Stimulated activated CD8-positive, alpha-beta memory T cell treated with anti-CD3 and anti-CD28 coated beads, Interleukin-15, amount 100 ng/mL, for 48 hours (primary cell): ENCODE data around the gene DEDD2.
A peak's percentile ranks its signal among the peaks of the same experiment; 100 is the strongest.

ENCODE experiments used
- DNase-seq, 2 donors: peaks; one replicate each; pipeline ENCODE4 v3.0.0-alpha.2; 2020; ENCODE audit warnings: low read depth in 2 of 2

The DEDD2 gene

GRCh38 chr19:42199440-42200115 lies 17.9 kb downstream of the DEDD2 start:
- DNase-seq, result peak in 1 of 2 donors; percentile 59

DNA sequence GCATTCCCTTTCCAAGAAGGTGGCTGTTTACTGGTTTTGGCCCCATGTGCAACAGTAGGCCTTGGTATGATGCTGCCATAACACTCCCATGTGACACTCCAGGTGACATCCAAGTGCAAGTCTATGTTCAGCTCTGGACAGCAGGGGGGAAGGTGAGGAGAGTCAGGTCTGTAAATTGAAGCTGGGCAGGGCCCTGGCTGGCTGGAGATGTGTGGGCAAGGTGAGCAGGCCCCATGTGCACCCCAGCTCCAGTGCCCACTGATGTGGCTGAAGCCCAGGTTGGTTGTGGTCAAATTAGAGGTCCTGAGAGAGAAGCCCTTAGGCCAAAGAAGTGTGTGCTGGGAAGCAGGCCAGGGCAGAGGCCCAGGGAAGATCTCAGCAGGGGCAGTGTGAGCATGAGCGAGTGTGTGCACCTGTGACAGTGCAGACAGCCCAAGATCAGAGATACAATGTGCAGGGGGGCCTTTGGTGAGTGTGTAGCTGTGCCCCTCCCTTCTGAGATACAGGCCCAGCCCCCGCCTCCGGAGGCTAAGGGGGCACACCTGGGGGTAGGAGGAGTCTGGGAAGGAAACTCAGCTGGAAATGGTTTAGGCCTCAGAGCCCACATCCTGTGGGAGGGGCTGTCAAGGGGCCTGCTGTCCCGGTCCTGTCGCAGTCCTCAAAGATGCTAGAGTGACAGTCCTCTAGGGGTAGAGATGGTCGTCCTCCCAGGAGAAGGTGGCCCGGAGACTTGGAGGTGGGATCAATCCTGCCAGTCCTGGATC lies 18.6 kb downstream of the DEDD2 start:
- no peak for DNase-seq

GRCh38 chr19:42197375-42197817 lies 20.1 kb downstream of the DEDD2 start:
- no peak for DNase-seq

GRCh38 chr19:42196011-42197001 lies 21.2 kb downstream of the DEDD2 start:
- no peak for DNase-seq

- no peak for DNase-seq
These were observed 23.8 kb downstream of the DEDD2 start for GRCh38 chr19:42193706-42194105.

DNA sequence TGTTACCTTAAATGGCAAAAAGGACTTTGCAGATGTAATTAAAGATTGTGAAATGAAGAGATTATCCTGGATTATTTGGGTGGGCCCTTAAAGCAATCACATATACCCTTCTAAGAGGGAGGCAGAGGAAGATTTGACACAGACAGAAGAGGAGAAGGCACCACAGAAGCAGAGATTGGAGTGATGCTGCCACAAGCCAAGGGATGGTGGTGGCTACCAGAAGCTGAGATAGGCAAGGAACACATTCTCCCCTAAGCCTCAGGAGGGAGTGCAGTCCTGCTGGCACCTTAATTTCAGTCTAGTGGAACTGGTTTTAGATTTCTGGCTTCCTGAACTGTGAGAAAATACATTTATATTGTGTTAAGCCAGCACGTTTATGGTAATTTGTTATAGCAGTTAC lies 24.2 kb downstream of the DEDD2 start:
- no peak for DNase-seq

- no peak for DNase-seq
These were observed 25.6 kb downstream of the DEDD2 start for GRCh38 chr19:42191855-42192254.

DNA sequence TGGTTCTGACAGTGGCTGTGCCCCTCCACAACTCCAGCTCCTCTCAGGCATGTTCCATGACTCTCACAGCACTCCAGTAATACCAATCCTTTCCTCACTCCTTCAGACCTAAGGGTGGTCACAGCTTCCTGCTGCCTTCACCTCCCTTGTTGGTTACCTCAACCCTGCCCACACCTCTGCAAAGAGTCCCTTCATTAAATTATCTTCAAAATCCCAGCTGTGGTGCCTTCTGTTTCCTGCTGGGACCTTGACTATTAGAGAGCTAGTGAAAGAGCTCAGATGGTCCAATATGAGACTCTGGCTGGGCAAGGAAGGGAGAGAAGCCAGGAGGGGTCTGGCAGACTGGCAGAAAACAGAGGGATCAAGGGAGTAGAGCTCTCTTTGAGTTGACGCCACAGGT lies 26.1 kb downstream of the DEDD2 start:
- DNase-seq, result no peak

DNA sequence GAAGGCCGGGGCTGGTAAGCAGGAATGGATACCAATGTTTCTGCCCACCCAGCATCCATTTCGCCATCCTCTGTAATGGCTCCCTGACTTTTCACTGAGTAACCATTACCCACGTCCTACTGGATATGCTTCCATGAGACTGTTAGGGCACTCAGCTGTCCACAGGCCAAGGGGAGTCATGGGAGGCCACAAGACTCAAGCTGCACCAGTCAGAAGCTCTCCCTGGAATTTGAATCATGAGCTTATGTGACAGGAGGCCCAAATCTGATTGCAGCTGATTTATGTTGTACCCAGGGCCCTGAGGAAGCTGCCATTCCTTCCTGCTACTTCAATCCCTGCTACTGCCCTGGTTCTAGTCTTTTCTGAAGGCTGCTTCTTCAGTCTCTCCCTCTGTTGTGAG lies 28.3 kb downstream of the DEDD2 start:
- no peak for DNase-seq

DNA sequence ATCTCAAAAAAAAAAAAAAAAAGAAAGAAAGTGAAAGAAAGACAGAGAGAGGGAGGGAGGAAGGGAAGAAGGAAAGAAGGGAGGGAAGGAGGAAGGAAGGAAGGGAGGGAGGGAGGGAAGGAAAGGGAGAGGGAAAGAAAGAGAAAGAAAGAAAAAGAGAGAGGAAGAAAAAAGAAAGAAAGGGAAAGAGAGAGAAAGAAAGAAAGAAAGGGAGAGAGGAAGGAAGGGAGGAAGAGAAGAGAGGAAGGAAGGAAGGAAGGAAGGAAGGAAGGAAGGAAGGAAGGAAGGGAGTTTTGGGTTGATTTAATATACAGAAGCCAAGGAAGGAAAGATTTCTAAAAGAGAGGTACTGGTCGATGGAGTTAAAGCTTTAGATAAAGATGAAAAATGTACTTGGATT lies 28.8 kb downstream of the DEDD2 start:
- no peak for DNase-seq

DNA sequence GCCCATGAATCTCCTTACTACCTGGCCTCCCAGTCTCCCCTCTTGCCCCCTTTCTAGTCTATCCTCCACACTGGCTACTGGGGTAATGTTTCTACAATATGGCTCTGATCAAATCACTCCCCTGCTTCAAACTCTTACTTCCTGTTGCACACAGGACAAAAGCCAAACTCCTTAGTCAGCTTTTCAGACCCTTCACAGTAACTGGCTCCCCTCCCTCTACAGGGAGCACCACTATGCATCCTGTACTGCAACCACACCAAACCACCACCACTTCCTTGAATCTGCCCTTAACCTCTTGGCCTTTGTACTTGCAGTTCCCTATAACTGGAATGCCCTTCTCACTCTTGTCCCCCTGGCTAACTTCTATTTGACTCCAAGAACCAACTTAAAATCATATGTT lies 32.2 kb downstream of the DEDD2 start:
- no peak for DNase-seq

- peak; percentile 42 to 53 for DNase-seq
These were observed 33.0 kb downstream of the DEDD2 start for GRCh38 chr19:42184401-42184861.

DNA sequence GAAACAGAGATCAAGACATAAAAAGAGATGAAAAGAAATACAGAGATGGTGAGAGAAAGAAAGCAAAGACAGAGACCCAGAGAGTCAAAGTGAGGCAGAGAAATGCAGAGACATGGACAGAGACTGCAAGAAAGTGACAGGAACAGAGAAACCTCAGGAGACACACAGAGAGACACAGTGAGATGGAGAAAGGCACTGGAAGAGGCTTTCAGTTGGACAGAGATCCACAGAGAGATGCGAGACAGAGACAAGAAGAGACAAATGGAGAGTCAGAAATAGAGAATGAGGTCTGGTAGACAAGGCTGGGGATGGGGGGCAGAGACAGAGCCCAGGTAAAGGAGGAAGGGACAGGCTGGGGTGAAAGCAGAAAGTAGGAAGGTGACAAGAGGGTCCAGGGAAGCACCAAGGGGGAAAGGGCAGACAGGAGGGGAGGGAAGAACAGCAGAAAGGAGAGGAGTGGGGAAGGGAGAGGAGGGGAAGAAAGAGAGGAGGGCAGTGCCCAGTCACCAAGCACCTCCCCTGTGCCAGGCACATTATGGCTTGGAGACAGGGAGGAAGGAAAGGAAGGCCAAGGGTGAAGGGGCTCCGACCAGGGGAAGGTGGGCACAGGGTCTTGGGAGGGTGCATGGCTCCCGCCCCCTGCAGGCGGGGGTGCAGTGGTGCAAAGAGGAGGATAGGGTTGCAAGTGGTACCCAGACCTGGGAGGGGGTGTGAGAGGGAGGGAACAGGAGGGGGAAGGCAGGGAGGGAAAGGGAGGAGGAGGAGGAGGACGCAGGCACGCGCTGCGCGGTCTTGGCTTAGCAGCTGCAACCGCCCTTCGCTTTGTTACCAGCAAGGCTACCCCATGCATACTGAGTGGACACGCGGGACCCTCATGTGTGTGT lies 38.4 kb downstream of the DEDD2 start:
- DNase-seq, result no peak

DNA sequence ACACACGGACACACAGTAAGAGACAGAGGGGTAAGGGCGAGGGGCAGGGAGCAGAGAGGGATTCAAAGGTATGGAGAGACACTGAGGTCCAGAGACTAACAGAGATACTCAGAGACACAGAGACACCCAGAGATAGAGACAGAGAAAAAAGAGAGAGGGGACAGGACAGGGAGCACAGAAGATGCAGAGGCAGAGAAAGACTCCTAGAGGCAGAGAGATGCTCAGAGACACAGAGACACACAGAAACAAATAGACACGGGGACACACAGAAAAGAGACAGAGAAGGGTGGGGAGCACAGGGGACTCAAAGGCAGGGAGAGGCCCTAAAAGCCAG lies 39.8 kb downstream of the DEDD2 start:
- DNase-seq, result no peak

- DNase-seq, result peak; percentile 66 to 69
These were observed 40.3 kb downstream of the DEDD2 start for GRCh38 chr19:42176990-42177685.

- DNase-seq, result no peak
These were observed 40.9 kb downstream of the DEDD2 start for GRCh38 chr19:42176649-42176989.

DNA sequence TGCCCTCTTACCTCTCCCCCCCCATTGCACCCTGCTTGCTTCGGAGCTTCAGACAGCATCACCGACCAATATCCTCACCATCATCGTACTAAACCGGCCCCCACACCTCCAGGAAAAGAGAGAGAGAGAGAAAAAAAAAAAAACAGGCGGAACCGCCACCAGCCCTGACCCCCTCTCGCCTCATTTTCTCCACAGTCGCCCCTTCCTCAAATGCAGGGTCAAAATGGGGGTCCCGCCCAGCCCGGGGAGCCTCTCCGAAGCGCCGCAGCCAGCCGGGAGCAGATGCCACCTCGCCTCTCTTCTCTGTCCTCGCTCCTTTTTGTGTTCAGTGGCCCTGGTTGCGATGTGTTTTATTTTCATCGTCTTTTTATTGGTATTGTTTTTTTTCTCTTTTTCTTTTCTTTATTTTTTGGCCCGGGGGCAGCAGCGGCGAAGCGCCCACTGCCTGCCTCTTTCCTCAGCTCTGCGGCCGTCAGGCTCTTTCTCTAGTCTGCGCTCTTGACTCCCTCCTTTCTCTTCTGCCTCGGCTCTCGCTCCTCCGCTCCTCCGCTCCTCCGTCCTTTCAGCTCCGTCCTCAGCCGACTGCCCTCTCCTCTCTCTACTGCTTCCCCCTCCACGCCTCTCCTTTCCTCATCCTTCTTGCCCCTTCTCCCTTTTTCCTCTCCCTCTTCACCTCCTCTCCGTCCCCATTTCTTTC lies 41.4 kb downstream of the DEDD2 start:
- DNase-seq, result no peak

GRCh38 chr19:42174958-42175734 lies 42.3 kb downstream of the DEDD2 start:
- DNase-seq, result no peak

- no peak for DNase-seq
These were observed 43.3 kb downstream of the DEDD2 start for GRCh38 chr19:42174188-42174587.
